ENCODE results near the gene DIP2C.
"Not testable (repeated sequence)": the region's sequence is repeated elsewhere in the genome, so short reads cannot be mapped to it uniquely, and the experiment has no call there.

DIP2C gene

DNA sequence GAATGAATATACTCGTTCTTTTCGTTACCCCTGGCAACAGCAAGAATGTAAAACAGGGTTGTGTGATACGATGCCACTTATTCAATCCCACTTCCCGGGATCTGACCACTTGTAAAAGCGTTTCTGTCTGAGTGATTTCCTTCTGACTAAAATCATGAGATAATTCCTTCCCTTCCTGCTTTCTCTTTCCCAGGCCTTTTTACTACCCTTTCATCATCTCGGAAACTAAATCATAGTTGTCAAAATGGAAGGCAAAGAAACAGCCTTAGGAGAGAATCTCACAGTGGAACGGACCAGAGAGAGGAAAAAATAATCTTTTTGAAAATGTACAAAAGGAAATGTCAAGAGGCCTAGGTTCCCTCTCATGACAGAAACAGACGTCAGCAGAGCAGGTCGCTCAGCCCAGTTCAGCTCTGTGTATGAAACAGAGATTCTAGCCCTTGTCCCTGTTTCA is 29.8 kb downstream of the DIP2C start:
- DNase-seq: no peak

DNA sequence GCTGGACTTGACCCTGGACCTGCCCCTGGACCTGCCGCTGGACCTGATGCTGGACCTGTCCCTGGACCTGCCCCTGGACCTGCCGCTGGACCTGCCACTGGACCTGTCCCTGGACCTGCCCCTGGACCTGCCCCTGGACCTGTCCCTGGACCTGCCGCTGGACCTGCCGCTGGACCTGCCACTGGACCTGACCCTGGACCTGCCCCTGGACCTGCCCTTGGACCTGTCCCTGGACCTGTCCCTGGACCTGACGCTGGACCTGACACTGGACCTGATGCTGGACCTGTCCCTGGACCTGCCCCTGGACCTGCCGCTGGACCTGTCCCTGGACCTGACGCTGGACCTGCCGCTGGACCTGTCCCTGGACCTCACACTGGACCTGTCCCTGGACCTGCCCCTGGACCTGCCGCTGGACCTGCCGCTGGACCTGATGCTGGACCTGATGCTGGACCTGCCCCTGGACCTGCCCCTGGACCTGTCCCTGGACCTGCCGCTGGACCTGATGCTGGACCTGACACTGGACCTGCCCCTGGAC is 31.6 kb downstream of the DIP2C start:
- not testable (repeated sequence) for DNase-seq

DNA sequence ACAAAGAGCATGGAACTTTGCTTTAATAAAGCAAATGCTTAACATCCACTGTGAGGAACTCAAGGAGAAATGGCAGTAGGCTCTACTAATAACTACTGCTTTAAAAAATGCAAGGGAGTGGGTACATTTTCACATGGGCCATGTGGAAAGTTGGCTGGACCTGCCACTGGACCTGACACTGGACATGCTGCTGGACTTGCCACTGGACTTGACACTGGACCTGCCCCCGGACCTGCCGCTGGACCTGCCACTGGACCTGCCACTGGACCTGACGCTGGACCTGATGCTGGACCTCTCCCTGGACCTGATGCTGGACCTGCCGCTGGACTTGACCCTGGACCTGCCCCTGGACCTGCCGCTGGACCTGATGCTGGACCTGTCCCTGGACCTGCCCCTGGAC is 32.6 kb downstream of the DIP2C start:
- no peak for DNase-seq

DNA sequence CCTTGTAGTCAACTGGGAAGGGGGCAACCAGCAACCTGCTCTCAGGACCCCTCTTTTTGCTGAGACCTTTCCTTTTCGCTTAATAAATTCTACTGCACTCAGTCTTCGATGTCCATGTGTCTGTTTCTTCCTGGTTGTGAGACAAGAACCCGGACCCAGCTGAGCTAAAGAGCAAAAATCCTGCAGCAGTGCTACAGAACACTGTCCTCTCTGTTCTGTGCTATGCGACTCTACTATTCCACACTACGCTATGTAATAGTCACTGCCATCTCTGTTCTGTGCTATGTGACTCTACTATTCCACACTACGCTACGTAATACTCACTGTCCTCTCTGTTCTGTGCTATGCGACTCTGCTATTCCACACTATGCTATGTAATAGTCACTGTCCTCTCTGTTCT is 34.3 kb downstream of the DIP2C start:
- DNase-seq: no peak

DNA sequence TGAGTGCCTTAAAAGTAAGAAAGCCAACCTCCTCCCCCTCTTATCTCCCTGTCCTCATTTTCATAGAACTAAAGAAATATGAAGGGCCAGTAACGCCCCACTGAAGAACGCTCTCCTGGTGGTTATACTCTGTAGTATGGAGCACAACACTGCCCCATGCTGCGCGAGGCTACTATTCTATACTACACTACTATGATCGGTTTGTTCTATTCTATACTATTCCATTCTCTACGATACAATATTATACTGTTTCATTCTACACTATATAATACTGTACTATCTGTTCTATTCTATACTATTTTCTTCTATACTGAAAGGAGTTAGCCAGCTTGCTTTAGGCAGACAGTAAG is 34.8 kb downstream of the DIP2C start:
- no peak for DNase-seq

DNA sequence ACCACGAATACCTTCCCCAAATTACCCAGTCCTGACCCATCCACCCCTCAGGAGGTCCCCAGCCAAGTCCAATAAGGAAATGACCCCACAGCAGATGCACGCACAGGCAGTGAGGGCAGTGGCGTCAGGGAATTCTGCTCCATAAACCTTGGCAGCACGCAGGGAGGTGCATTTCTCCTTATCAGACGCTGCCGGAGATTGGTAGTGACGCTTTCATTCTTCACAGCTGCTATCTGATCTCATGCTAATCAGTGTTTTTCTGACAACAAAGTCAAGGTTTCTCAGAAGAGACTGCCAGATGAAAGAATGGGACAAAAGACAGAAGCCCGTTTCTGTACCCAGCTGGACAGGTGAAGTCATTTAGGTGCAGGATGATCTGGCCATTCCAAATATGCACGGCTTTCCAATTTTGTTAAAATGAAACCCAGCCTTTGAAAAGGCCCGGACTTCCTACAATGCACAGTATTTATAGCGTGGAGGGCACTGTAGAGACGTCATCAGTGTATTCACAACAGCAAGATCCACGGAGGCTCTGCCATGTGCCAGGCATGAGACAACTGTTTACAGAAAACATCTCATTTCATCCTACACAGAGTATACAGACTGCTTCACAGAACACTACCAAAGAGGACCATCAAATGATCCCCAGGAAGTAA is 35.3 kb downstream of the DIP2C start:
- DNase-seq: no peak

DNA sequence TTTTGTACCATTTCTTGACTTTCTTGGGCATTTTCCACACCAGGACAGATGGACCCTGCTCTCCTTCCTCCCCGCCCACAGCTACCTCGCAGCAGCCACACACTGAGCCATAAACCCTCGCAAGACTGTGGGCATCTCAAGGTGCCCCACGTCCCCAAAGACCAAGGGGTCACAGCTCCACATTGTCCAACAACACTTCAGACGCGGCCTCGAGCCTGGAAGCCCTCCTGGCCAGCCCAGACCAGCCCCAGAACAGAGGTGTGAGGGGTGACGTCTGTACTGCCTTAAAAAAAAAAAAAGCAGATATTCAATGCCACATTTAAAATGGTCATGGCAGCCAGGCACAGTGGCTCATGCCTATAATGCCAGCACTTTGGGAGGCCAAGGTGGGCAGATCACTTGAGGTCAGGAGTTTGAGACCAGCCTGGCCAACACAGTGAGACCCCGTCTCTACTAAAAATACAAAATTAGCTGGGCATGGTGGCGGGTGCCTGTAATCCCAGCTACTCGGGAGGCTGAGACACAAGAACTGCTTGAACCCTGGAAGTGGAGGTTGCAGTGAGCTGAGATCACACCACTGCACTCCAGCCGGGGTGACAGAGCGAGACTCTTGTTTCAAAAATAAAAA is 36.5 kb downstream of the DIP2C start:
- not testable (repeated sequence) for DNase-seq

DNA sequence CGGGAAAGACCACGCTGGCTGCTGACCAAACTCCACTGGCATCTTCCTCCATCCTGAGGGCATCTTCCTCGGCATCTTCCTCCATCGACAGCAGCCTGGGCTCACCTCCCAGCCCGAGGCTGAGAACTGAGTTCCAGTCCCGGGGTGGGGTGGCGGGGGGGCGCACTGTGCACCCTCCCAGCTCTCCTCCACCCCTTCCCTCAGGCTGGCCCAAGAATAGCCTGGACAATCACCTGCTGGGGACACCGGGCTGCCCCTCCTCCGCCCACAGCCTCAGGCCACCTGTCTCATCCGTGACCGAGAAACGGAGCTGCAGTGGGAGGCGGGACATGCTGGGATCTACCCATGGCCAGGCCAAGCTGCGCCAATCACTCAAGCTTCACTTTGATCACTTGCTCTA is 37.2 kb downstream of the DIP2C start:
- no peak for DNase-seq

DNA sequence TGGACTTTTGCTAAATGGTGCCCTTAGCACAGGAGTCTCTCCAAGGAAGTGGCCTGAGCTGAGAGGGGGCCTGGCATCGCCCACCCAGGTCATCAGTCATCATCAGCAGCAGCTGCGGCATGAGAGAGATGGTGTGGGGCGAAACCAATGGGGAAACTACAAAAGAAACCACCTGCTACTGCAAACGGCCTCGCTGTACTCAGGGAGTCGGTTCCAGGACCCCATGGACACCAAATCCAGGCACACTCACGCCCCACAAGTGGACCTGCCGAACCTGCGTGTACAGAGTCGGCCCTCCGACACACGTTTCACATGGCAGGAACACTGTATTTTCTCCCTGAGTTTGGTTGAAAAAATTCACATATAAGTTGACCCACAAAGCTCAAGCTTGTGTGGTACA is 37.8 kb downstream of the DIP2C start:
- DNase-seq: no peak

DNA sequence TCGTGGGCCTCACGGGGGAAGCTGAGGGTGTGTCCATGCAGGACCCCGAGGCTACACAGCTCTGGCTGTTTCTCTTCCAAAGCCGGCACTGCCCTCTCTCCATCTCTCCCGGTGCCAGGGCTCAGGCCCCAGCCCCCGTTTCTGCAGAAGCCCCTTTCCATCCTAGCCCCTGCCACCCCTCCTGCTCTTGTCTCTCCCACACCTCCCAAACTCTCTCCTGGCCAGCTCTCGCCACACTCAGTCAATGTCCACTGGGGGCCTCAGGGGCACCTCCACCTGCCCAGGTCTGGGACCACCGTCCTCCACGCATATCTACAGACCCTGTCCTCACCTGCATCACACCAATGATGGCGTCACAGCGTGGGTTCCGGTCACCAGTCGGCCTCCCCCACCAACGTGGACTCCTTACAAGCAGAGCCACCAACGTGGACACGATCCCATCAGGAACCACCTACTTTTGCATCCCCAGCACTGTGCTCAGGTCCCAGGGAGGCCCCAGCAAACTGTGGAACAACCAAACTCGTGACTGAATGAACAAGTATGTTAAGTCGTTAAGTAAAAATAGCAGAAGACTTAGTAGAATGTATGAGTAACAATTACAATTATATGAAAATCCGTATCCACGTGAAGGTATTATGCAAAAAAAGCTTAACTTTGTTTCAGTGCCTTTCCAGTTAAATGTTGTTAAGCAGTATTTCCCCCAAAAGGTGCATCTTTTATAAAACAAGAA is 38.4 kb downstream of the DIP2C start:
- no peak for DNase-seq

DNA sequence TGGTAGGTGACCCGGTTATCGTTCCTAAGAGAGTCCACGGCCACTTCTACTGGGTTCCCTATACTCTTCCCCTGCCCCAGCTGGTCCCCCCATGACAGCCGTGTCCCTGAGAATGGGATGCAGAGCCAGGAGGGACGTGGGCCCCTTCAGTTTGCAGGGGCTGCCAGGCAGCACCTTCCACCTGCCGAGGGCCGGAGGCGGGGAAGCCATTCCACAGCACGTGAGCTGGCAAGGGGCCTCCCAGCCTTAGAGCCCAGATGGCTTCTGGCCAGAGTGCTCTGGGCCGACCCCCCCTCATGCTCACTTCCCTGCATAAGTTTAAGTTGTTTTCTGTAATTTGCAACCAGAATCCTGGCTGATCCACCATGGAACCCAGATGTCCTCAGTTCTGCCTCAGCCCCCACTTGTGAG is 39.0 kb downstream of the DIP2C start:
- no peak for DNase-seq

DNA sequence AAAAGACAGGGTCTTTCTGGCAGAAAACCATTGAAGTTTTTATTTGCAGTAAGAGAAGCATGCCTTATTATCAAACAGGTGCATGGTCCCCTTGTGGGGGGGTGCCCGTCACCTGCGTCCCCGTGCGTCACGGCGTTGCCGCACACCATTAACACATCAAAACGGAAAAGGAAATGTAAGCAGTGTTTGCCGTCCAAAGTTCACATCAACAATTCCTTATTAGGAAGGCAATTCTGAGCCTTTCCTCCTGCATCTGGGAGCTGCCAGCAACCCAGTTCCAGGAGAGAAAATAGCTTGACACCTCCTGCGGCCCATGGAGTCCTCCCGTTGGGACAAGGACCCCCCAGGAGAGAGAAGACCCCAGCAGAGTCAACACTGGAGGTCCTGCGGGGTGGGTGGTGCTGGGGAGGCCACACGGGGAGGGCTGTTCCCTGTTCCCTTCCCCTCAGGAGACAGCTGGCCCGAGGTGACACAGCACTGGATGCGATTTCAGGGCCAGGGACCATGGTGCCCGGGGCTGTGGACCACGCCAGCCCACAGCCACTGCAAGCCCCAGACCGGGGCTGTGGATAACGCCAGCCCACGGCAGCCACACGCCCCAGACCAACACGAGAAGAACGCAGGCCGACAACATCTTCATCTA is 39.5 kb downstream of the DIP2C start:
- no peak for DNase-seq

DNA sequence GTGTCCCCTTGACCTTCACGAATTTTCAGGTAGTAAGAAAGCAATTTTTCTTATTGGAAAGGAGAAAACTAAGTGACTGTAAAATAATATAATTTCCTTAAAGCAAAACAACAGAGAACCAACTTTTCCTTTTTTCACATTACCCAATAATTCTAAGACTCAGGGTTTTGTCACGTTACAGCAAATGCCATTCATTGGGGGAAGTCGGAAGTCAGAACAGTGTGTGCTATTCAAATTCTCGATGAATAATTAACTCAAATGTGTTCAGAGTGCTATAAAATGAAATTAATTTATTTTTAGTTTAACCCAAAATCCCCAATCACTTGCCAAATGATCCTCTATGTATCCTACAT is 40.0 kb downstream of the DIP2C start:
- DNase-seq: no peak

DNA sequence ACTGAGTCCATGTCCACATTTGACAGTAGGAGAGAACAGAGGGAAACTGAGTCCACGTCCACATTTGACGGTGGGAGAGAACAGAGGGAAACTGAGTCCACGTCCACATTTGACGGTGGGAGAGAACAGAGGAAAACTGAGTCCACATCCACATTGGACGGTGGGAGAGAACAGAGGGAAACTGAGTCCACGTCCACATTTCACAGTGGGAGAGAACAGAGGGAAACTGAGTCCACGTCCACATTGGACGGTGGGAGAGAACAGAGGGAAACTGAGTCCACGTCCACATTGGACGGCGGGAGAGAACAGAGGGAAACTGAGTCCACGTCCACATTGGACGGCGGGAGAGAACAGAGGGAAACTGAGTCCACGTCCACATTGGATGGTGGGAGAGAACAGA is 42.4 kb downstream of the DIP2C start:
- DNase-seq: not testable (repeated sequence)

DNA sequence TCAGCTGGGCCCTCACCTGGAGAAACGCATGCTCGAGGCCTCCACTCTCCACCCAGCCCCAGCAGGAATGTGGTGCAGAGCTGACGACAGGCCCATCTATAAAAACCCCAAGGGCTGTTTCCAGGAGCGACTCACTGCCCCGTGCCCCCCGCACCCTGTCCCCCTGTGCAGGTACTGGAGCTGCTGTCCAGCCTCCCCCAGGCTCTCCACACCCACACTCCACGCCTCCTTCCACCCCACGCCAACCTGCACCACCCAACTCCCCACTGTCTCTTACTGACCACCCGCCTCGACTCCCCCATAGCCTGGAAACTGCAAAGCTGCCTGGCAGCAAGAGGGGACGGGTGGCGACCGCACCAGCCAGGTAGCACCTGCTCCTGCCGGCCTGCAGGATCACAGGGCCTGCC is 43.3 kb downstream of the DIP2C start:
- DNase-seq: no peak

DNA sequence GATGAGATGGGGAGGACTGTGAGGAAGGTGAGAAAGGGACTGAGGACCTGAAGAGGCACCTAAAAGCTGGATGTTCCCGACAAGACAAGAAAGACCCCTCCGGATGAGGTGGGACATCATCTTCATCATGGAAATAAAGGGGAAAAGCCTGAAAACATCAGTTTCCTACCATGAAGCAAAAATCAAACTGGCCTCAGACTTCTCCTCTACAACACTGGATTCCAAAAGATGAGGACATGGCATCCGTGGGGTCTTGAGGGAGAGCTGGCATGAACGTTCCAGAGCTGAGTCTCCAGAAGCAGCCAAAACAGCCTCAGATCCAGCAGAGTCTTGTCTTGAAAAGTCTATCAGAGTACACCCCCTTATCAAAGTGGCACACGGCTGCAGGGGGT is 44.5 kb downstream of the DIP2C start:
- no peak for DNase-seq

DNA sequence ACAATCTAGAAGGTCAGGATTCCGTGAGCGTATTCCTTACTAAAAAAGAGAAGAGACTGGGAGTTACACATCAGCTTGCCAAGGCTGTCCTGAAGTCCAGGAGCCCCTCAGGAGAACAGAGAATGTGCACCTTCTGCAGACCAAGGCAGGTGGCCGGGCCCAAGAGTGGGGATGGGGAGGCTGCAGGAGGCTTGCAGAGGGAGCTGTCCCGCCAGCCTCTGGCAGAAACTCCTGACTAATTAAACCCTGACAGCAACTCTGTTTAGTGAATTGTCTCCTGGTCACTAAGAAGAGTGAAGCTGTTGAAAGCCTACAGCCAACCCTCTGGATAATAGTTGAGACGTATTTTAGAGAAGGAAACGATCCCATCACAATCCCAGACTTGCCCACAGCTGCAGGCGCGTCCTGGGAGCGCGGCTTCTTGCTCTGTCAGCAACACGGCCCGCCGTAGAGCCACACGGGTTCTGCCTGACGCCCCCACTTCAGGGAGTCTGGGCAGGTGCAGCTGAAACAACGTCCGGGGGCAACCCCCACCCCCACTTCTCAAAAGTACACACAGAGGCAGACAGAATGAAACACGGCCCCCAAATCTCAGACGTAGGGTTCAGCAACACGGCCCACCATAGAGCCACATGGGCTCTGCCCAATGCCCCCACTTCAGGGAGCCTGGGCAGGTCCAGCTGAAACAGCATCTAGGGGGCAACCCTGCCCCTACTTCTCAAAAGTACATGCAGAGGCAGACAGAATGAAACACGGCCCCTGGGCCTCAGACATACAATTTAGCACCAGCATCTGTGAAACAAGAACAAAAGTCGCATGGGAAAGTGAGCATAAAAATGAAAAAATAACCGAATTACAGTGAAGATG is 45.2 kb downstream of the DIP2C start:
- DNase-seq: no peak

DNA sequence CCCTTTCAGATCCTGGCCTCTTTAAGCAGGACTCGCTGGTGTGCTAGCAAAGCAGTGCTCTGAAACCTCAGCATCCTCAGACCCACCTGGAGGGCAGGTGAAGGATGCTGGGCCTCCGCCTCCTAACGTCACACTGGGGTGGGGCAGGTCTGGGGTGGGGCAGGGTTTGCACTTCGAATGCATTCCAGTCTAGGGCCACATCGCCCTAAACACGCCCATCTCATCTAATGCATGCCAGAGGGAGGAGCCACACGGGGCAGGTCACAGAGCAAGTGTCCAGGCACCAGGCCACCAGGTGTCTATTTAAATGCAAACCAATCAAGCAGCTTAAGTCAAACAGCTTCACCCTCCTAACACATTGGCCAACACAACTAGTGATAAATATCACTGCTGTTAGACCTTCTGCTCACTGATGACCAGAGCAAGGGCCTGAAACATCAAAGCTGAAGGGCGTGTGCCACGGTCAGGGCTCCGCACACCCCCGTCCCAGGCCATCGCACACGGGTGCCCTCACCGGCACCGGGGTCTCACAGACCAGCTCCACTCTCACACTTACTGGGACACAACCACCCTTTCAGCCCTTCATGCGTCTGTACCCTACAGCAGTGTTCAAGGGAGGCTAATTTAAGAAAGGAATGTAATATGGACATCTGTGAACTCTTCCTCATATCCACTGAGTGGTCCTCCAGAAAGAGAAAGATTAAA is 47.1 kb downstream of the DIP2C start:
- no peak for DNase-seq

DNA sequence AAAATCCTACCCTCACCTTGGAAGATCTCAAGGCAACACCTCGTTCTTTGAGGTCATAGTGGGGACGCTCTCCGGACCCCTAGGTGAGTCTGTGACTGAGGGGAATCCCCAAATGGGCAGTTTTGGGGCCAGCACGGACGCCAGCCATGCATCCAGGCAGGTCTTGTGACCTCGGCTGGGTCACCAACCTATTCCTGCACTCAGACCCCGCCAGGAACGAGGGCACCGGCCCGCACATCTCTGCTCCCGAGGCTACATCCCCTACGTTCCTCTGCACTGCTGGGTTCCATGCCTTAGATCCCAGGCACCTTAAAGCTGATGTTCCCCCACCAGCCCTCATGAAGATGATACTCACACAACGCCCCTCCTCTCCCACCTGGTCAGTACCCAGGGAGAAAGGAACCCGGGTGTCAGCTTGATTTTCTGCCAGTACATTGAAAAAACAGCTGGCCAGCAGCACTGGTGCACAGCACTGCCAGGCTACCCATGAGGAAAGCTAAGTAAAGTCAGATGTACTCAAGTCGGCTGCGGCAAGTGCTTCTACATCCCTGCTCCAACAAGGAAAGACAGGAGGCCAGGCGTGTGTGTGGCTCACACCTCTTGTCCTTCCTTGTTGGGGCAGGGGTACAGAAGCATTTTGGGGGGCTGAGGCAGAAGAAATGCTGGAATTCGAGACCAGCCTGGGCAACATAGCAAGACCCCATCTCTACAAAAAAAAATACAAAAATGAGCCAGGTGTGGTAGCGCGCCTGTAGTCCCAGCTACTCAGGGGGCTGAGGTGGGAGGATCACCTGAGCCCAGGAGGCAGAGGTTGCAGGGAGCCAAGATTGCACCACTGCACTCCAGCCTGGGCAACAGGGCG is 48.1 kb downstream of the DIP2C start:
- DNase-seq: no peak

DNA sequence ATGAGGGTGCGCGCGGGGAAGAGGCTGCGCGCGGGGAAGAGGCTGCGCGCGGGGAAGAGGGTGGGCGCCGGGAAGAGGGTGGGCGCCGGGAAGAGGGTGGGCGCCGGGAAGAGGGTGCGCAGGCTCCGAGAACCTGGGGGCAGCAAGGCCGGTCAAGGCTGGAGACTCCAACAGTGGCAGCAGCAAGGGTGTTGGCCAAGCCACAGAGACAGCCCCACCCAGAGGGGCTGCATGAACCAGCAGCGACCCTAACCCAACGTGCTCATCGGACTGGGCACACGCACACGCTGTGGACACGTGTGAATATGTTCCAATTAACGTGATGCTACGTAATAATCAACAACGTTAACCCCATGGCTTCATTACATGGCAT is 48.8 kb downstream of the DIP2C start:
- no peak for DNase-seq

Measured in T-helper 2 cell (primary cell).